SH-SY5Y (cell line): ENCODE data around the gene EDIL3.

ENCODE experiments used
- GATA2 ChIP-seq: IDR thresholded peaks from 2 replicates; pipeline ENCODE4 v1.6.1; 2011; ENCODE audit warnings: mild to moderate bottlenecking, low read depth, low read length
- GATA3 ChIP-seq: IDR thresholded peaks from 2 replicates; pipeline ENCODE4 v1.6.1; 2011; ENCODE audit warnings: low read depth, mild to moderate bottlenecking, low read length, moderate library complexity

Gene EDIL3

DNA sequence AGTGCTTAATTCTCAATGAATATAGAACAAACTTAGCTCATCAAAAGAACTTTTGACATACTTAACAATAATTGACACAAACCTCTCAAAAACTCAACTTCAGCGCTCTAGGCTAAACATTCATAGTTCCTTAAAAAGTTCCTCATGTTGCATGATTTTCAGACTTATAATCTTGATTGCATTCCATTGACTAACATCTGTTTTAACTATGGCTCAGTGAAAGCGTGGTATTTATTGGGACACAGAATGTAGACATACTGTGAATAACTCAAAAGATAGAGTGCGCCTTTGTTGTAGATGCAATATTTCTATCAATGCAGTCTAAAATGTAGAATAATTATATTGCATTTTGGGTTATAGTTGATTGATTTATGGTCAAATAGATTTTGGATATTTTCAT lies 436.9 kb downstream of the EDIL3 start:
- no peak for TF ChIP-seq GATA3
- TF ChIP-seq GATA2, result no peak

GRCh38 chr5:83946516-83946915 lies 438.2 kb downstream of the EDIL3 start:
- TF ChIP-seq GATA3 (no peak), GATA2 (no peak)

DNA sequence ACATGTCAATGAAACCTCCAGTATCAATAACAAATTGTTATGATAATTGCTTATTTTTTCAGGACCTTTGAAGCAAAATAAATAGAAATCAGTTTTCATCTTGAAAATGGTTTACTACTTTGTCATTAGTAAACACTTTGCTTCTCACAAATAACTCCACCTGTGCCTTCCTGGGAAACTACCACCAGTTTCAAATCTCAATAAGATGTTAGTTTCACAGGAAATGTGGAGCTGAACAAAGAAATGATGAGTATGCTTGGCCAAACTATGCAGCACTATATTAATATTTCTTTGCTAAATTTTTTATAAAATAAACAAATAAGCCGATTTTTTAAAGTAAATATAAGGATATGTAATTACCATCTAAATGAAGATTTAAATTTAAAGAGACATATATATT lies 442.5 kb downstream of the EDIL3 start:
- TF ChIP-seq GATA2, result no peak

DNA sequence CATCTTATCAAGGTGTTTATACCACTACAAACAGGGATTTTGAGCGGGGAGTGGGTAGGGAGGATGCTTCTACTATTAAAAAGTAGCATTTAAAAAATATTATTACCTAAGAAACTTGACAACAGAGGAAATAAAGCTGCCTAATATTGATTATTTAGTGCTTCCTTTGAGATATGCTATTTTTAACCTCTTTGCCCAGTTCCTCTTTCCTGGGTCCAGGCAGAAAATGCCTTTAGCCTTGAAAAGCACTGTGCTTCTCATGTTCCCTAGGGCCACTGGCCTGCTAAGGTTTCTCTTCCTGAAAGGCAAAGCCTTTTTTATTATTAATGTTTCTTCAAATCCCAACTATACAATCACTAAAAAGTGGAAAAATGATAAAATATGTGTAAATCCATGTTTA lies 446.8 kb downstream of the EDIL3 start:
- no peak for TF ChIP-seq GATA3
- TF ChIP-seq GATA2, result no peak

- TF ChIP-seq GATA2 (no peak), GATA3 (no peak)
Measured at GRCh38 chr5:83931969-83932368, 452.7 kb downstream of the EDIL3 start.

GRCh38 chr5:83927140-83927733 lies 457.4 kb downstream of the EDIL3 start:
- no peak for TF ChIP-seq GATA2
- no peak for TF ChIP-seq GATA3

- peak; percentile 23; the same call in 1 of the 2 replicates for TF ChIP-seq GATA2
- TF ChIP-seq GATA3, result no peak
Measured at GRCh38 chr5:83925955-83926337, 458.7 kb downstream of the EDIL3 start.

DNA sequence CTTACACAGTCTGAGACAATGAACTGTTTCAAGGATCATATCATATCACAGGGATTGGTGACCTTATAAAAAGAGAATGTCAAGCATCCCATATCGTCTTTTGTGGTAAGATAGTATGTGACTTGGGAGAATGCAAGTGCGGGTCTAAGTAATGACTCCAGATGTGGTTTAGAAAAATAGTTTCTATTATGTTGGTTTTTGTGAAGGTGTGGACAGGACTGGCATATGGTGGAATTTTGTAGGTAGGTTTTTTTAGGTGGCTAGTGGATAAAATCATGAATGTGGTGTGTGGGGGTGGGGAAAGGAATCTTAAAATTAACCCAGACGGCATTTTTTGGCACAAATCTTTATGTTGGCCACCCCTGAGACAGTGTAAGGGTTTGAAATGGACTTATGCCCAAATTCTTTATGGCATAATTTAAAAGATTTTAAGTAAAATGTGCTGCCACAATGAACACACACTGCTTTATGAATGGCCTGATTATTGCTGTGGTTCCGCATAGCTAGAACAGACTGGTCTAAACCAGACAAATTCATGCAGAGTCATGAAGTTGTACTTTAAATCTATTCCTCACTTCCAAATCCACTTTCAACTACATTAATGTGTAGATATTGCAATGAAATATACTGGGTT lies 459.2 kb downstream of the EDIL3 start:
- TF ChIP-seq GATA3 (no peak), GATA2 (no peak)

DNA sequence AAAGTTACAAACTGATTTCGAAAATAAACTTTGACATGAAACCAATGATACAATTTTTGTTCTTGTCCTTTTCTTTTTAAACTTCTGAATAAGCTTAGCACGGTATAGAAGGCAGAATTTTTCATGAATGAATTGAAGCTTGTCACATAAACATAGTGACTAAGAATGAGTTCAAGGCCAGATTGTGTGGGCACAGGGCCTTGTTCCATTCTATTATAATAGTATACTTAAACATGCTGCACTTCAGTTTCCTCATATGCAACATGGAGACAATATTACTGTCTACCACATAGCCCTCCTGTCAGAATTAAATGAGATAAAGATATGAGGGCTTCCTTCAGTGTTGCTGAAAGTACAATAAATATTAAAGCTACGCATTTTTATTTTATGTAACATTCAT lies 459.8 kb downstream of the EDIL3 start:
- no peak for TF ChIP-seq GATA2
- TF ChIP-seq GATA3, result no peak

- TF ChIP-seq GATA2, result no peak
- no peak for TF ChIP-seq GATA3
Measured at GRCh38 chr5:83924171-83924570, 460.5 kb downstream of the EDIL3 start.

DNA sequence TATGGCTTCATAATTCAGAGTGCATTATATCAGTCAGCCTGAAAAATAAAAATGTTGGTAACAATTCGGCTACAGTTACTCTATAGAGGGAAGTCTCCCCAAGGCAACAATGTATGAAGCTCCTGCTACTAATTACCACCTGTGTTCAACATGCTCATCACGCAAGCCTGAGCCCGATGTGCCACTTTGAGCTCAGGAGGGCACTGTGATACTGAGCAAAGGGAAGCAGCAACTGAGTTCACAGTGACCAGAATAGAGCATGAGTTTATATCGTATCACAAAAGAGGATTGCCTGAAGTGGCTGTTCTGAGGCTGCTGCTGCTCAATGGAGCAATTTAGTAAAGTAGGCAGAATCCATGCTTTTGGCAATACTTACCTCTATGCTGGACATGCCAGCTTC lies 462.0 kb downstream of the EDIL3 start:
- no peak for TF ChIP-seq GATA2
- no peak for TF ChIP-seq GATA3

DNA sequence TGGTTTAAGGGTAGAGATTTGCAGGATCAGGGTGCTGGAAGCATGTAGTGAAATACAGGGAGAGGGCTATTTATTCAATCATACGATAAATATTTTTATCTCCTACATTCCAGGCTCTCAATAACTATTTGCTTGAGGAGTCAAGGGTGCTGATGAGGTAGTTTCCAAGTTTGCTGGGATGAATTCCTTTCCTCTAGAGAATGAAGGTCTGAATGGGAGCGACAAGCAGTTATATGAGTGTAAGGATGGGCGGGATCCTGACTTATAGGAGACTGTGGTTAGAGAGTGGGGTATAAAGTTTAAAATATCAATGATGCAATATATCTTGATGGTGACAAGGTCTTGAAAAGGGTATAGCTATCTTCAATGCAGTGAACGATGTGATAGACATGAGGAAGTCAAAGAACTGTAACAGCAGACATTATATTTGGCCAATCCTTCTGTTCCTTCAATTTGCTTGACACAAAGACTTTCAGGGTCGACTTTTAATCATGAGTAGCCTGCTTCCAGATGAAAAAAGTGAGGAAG lies 462.9 kb downstream of the EDIL3 start:
- no peak for TF ChIP-seq GATA3
- TF ChIP-seq GATA2, result no peak

- TF ChIP-seq GATA3, result no peak
- TF ChIP-seq GATA2, result no peak
Measured at GRCh38 chr5:83919071-83920041, 465.3 kb downstream of the EDIL3 start.

- peak; percentile 63 for TF ChIP-seq GATA2
- peak; percentile 86 for TF ChIP-seq GATA3
Measured at GRCh38 chr5:83917261-83917908, 467.3 kb downstream of the EDIL3 start.
